ENCODE data around the gene KDM8.

- TF ChIP-seq POLR2AphosphoS5 (IDR thresholded peaks at IDR 0.05; ENCODE audit: low read depth, low read length), result no peak
- TF ChIP-seq POLR2A (IDR thresholded peaks at IDR 0.05; ENCODE audit: low read depth, low read length), result no peak
- no peak for TF ChIP-seq TAF1 (IDR thresholded peaks at IDR 0.05; ENCODE audit: low read depth, low read length)
- no peak for TF ChIP-seq PAX5 (IDR thresholded peaks at IDR 0.05; ENCODE audit: insufficient read depth, low read length, severe bottlenecking)
Measured at GRCh38 chr16:27156579-27156978, 46.7 kb upstream of the KDM8 start.
